GM21515 (cell line): ENCODE data around the gene SUPT6H.

Source experiments
- ATAC-seq: cut with Tn5 transposase; IDR thresholded peaks from one replicate; pipeline ENCODE4 v1.9.1; 2021; ENCODE audit not compliant: unreplicated experiment

SUPT6H gene

DNA sequence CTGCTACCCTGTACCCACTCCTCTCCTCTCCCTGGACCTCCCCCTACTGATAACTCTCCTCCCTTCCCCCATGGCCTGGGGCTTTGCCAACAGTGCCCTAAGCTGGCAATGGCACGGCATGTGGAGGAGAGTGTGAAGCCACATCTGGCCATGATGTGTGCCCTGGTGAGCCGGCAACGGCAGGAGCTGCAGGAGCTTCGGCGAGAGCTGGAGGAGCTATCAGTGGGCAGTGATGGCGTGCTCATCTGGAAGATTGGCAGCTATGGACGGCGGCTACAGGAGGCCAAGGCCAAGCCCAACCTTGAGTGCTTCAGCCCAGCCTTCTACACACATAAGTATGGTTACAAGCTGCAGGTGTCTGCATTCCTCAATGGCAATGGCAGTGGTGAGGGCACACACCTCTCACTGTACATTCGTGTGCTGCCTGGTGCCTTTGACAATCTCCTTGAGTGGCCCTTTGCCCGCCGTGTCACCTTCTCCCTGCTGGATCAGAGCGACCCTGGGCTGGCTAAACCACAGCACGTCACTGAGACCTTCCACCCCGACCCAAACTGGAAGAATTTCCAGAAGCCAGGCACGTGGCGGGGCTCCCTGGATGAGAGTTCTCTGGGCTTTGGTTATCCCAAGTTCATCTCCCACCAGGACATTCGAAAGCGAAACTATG, 87.0 kb downstream of the SUPT6H start:
- no peak for ATAC-seq

DNA sequence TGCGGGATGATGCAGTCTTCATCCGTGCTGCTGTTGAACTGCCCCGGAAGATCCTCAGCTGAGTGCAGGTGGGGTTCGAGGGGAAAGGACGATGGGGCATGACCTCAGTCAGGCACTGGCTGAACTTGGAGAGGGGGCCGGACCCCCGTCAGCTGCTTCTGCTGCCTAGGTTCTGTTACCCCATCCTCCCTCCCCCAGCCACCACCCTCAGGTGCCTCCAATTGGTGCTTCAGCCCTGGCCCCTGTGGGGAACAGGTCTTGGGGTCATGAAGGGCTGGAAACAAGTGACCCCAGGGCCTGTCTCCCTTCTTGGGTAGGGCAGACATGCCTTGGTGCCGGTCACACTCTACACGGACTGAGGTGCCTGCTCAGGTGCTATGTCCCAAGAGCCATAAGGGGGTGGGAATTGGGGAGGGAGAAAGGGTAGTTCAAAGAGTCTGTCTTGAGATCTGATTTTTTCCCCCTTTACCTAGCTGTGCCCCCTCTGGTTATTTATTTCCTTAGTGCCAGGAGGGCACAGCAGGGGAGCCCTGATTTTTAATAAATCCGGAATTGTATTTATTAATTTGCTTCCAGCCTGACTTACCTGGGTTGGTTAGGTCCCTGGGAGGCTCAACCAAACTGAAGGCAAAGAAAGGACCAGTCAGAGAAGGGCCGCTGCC, 87.6 kb downstream of the SUPT6H start:
- ATAC-seq: no peak

DNA sequence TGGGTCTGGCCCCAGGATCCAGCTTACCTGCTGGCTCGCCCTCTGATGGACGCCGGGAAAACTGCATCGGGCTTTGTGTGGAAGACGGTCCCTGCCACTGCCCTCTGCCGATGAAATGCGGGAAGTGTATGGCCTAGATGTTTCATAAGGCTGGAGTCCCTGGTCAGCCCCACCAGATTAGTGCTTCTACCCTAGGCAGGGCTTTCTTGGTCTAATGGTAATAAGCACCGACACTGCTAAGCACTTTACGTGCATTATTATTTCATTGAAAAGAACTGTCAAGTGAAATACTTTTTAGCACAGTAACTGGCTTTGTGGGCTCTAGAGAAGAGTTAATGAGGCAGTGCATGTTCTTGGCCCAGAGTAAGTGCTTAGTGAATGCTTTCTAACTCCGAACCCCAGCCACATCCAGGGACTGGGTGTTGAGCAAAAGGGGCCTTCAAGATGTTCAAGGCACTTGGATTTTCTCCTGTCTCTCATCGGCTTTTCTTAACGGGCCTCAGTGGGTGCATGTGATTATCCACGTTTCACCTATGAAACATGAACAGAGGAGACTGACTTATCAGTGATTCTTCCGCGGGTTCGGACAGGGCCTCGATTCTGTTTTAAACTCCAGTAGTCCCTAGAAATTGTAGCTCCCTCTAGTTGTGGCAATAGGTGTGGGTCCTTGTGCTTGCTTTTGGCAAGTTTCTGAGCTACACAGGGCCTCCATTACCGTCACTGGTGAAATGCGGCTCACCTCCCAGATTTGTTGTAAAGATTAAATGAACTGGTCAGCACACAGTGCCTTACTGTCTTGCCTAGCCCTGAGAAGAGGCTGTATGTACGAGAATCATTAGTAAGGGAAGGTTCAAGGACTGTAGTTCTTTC, 88.4 kb downstream of the SUPT6H start:
- peak; percentile 68 for ATAC-seq

DNA sequence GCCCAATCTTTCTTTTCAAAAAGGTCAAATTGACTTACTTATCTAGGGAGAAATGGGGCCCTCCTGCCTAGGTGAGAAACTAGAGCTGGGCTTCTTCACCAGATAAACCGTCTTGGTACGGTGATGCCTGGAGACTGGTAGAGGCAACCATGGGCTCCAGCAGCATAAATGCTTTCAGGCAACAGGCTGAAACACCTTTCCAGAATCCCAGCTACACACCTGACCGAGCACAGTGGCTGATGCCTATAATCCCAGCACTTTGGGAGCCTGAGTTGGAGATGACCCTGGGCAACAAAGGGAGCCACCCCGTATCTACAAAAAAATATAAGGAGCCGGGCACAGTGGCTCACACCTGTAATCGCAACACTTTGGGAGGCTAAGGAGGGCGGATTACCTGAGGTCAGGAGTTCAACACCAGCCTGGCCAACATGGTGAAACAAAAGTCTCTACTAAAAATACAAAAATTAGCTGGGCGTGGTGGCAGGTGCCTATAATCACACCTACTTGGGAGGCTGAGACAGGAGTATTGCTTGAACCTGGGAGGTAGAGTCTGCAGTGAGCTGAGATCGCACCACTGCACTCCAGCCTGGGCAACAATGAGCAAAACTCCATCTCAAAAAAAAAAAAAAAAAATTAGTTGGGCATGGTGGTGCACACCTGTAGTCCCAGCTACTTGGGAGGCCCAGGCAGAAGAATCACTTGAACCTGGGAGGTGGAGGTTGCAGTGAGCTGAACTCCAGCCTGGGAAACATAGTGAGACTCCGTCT, 89.8 kb downstream of the SUPT6H start:
- ATAC-seq: no peak
